ENCODE data around the gene APCDD1.

DNA sequence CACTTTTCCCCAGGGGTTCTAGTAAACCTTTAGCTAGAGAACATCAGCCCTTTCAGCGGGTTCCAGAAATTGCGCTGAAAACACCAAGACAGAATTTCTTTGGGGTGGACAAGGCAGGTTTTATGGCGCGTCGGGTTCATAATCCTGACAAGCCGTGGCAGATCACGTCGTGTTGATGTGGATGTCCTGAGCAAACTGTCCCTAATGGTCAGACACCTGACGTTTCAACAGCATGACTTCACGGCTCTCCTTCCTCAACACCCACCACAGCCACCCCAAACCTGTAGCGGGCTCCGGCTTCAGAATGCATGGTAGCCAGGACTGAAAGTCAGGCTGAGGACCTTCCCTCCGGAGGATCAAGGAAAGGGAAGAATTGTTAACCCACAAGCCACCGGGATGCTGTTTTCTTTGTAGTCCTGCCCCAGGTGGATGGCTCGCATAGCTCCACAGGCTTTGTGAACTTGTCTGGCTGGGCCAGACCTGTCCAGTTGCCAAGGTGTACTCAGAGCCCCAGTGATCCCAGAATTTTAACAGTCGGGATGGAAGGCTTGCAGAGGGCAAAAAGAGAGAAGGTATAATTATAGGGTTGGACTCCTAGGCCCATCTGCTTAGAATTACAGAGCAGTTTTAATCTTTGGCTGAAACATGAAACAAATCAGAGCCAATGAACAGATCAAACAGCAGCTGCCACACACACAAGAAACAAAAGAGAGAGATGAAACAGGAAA lies 1.5 kb downstream of the APCDD1 start:
- TF ChIP-seq, protein P1, sequence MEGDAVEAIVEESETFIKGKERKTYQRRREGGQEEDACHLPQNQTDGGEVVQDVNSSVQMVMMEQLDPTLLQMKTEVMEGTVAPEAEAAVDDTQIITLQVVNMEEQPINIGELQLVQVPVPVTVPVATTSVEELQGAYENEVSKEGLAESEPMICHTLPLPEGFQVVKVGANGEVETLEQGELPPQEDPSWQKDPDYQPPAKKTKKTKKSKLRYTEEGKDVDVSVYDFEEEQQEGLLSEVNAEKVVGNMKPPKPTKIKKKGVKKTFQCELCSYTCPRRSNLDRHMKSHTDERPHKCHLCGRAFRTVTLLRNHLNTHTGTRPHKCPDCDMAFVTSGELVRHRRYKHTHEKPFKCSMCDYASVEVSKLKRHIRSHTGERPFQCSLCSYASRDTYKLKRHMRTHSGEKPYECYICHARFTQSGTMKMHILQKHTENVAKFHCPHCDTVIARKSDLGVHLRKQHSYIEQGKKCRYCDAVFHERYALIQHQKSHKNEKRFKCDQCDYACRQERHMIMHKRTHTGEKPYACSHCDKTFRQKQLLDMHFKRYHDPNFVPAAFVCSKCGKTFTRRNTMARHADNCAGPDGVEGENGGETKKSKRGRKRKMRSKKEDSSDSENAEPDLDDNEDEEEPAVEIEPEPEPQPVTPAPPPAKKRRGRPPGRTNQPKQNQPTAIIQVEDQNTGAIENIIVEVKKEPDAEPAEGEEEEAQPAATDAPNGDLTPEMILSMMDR (conservative IDR thresholded peaks at IDR 0.05; ENCODE audit: low read depth in 2 of 2) = no peak
- TF ChIP-seq POLR2AphosphoS5 (IDR thresholded peaks at IDR 0.05; ENCODE audit: low read depth) (no peak), CREB1 (CRISPR knock-in tag; IDR thresholded peaks at IDR 0.05; ENCODE audit: low read depth) (no peak), EZH2 (IDR thresholded peaks at IDR 0.05; ENCODE audit: low read depth, unreplicated experiment) (peak; percentile 38), NANOG (IDR thresholded peaks at IDR 0.05; ENCODE audit: borderline replicate concordance) (no peak), JUNB (IDR thresholded peaks at IDR 0.05; ENCODE audit: unreplicated experiment) (no peak), EZH2phosphoT487 (IDR thresholded peaks at IDR 0.05; ENCODE audit: unreplicated experiment) (no peak), ZNF331 (CRISPR knock-in tag; IDR thresholded peaks at IDR 0.05; ENCODE audit: low read depth) (no peak), STAT1 (IDR thresholded peaks at IDR 0.05; ENCODE audit: unreplicated experiment) (no peak), ZNF114 (CRISPR knock-in tag; IDR thresholded peaks at IDR 0.05) (no peak)
- TF ChIP-seq, protein P2, sequence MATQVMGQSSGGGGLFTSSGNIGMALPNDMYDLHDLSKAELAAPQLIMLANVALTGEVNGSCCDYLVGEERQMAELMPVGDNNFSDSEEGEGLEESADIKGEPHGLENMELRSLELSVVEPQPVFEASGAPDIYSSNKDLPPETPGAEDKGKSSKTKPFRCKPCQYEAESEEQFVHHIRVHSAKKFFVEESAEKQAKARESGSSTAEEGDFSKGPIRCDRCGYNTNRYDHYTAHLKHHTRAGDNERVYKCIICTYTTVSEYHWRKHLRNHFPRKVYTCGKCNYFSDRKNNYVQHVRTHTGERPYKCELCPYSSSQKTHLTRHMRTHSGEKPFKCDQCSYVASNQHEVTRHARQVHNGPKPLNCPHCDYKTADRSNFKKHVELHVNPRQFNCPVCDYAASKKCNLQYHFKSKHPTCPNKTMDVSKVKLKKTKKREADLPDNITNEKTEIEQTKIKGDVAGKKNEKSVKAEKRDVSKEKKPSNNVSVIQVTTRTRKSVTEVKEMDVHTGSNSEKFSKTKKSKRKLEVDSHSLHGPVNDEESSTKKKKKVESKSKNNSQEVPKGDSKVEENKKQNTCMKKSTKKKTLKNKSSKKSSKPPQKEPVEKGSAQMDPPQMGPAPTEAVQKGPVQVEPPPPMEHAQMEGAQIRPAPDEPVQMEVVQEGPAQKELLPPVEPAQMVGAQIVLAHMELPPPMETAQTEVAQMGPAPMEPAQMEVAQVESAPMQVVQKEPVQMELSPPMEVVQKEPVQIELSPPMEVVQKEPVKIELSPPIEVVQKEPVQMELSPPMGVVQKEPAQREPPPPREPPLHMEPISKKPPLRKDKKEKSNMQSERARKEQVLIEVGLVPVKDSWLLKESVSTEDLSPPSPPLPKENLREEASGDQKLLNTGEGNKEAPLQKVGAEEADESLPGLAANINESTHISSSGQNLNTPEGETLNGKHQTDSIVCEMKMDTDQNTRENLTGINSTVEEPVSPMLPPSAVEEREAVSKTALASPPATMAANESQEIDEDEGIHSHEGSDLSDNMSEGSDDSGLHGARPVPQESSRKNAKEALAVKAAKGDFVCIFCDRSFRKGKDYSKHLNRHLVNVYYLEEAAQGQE (IDR thresholded peaks at IDR 0.05; ENCODE audit: unreplicated experiment) = no peak
- TF ChIP-seq, protein P3, sequence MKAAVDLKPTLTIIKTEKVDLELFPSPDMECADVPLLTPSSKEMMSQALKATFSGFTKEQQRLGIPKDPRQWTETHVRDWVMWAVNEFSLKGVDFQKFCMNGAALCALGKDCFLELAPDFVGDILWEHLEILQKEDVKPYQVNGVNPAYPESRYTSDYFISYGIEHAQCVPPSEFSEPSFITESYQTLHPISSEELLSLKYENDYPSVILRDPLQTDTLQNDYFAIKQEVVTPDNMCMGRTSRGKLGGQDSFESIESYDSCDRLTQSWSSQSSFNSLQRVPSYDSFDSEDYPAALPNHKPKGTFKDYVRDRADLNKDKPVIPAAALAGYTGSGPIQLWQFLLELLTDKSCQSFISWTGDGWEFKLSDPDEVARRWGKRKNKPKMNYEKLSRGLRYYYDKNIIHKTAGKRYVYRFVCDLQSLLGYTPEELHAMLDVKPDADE (IDR thresholded peaks at IDR 0.05) = no peak
- TF ChIP-seq, protein P4, sequence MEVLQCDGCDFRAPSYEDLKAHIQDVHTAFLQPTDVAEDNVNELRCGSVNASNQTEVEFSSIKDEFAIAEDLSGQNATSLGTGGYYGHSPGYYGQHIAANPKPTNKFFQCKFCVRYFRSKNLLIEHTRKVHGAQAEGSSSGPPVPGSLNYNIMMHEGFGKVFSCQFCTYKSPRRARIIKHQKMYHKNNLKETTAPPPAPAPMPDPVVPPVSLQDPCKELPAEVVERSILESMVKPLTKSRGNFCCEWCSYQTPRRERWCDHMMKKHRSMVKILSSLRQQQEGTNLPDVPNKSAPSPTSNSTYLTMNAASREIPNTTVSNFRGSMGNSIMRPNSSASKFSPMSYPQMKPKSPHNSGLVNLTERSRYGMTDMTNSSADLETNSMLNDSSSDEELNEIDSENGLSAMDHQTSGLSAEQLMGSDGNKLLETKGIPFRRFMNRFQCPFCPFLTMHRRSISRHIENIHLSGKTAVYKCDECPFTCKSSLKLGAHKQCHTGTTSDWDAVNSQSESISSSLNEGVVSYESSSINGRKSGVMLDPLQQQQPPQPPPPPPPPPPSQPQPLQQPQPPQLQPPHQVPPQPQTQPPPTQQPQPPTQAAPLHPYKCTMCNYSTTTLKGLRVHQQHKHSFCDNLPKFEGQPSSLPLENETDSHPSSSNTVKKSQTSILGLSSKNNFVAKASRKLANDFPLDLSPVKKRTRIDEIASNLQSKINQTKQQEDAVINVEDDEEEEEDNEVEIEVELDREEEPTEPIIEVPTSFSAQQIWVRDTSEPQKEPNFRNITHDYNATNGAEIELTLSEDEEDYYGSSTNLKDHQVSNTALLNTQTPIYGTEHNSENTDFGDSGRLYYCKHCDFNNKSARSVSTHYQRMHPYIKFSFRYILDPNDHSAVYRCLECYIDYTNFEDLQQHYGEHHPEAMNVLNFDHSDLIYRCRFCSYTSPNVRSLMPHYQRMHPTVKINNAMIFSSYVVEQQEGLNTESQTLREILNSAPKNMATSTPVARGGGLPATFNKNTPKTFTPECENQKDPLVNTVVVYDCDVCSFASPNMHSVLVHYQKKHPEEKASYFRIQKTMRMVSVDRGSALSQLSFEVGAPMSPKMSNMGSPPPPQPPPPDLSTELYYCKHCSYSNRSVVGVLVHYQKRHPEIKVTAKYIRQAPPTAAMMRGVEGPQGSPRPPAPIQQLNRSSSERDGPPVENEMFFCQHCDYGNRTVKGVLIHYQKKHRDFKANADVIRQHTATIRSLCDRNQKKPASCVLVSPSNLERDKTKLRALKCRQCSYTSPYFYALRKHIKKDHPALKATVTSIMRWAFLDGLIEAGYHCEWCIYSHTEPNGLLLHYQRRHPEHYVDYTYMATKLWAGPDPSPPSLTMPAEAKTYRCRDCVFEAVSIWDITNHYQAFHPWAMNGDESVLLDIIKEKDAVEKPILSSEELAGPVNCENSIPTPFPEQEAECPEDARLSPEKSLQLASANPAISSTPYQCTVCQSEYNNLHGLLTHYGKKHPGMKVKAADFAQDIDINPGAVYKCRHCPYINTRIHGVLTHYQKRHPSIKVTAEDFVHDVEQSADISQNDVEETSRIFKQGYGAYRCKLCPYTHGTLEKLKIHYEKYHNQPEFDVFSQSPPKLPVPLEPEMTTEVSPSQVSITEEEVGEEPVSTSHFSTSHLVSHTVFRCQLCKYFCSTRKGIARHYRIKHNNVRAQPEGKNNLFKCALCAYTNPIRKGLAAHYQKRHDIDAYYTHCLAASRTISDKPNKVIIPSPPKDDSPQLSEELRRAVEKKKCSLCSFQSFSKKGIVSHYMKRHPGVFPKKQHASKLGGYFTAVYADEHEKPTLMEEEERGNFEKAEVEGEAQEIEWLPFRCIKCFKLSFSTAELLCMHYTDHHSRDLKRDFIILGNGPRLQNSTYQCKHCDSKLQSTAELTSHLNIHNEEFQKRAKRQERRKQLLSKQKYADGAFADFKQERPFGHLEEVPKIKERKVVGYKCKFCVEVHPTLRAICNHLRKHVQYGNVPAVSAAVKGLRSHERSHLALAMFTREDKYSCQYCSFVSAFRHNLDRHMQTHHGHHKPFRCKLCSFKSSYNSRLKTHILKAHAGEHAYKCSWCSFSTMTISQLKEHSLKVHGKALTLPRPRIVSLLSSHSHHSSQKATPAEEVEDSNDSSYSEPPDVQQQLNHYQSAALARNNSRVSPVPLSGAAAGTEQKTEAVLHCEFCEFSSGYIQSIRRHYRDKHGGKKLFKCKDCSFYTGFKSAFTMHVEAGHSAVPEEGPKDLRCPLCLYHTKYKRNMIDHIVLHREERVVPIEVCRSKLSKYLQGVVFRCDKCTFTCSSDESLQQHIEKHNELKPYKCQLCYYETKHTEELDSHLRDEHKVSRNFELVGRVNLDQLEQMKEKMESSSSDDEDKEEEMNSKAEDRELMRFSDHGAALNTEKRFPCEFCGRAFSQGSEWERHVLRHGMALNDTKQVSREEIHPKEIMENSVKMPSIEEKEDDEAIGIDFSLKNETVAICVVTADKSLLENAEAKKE (CRISPR knock-in tag; IDR thresholded peaks at IDR 0.05) = no peak

Measured in GM23338 (cell line).